ENCODE results near the gene BUB1B.

DNA sequence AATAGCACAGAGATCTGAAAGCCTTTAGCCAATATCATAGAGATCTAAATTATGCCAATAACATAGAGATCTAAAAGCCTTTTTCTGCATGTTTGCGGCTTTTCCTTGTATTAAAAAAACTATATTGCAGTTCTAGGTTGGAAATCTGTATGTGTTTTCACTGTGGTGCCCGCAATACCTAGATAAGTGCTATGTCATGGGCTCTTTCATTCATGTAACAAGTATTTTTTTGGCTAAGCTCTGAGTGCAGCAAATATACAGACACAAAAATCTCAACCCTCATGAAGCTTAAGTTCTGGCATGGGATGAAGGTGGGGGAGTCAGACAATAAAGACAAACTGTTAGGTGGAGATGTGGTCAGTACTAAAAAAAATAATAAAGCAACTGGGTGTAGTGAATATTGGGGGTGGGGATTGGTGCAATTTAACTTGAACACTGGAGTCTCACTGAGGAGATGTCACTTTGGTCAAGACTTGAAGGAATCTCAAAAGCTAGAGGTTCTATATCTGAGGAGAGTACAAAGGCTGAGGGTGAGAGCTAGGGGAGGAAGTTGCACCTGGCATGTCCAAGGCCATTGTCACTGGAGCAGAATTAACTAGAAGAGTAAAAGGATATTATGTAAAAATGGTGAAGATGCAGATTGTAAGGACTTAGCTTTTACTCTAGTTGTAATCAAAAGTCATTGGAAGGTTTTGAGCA, 973 bp downstream of the BUB1B start:
- TF ChIP-seq, protein P1, sequence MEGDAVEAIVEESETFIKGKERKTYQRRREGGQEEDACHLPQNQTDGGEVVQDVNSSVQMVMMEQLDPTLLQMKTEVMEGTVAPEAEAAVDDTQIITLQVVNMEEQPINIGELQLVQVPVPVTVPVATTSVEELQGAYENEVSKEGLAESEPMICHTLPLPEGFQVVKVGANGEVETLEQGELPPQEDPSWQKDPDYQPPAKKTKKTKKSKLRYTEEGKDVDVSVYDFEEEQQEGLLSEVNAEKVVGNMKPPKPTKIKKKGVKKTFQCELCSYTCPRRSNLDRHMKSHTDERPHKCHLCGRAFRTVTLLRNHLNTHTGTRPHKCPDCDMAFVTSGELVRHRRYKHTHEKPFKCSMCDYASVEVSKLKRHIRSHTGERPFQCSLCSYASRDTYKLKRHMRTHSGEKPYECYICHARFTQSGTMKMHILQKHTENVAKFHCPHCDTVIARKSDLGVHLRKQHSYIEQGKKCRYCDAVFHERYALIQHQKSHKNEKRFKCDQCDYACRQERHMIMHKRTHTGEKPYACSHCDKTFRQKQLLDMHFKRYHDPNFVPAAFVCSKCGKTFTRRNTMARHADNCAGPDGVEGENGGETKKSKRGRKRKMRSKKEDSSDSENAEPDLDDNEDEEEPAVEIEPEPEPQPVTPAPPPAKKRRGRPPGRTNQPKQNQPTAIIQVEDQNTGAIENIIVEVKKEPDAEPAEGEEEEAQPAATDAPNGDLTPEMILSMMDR (IDR thresholded peaks at IDR 0.05) = no peak
- TF ChIP-seq POLR2AphosphoS5 (IDR thresholded peaks at IDR 0.05; ENCODE audit: low read depth, low read length) (no peak), SMC3 (IDR thresholded peaks at IDR 0.05; ENCODE audit: low read depth, low read length) (no peak), EP300 (IDR thresholded peaks at IDR 0.05; ENCODE audit: borderline replicate concordance in 1 of 2, low read depth in 1 of 2, low read length in 1 of 2) (no peak), EZH2phosphoT487 (IDR thresholded peaks at IDR 0.05; ENCODE audit: borderline replicate concordance, low read depth) (no peak), SIN3A (IDR thresholded peaks at IDR 0.05; ENCODE audit: borderline replicate concordance, low read depth, low read length) (no peak), RFX5 (IDR thresholded peaks at IDR 0.05; ENCODE audit: low read length) (no peak), TAF1 (IDR thresholded peaks at IDR 0.05; ENCODE audit: borderline replicate concordance, low read depth, low read length) (no peak), TEAD4 (IDR thresholded peaks at IDR 0.05; ENCODE audit: borderline replicate concordance, insufficient read depth) (no peak), FOXM1 (IDR thresholded peaks at IDR 0.05; ENCODE audit: low read depth) (no peak), RAD21 (IDR thresholded peaks at IDR 0.05; ENCODE audit: low read length) (no peak)
- TF ChIP-seq, protein P2, sequence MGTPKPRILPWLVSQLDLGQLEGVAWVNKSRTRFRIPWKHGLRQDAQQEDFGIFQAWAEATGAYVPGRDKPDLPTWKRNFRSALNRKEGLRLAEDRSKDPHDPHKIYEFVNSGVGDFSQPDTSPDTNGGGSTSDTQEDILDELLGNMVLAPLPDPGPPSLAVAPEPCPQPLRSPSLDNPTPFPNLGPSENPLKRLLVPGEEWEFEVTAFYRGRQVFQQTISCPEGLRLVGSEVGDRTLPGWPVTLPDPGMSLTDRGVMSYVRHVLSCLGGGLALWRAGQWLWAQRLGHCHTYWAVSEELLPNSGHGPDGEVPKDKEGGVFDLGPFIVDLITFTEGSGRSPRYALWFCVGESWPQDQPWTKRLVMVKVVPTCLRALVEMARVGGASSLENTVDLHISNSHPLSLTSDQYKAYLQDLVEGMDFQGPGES (IDR thresholded peaks at IDR 0.05; ENCODE audit: low read depth, low read length) = no peak
- TF ChIP-seq, protein P3, sequence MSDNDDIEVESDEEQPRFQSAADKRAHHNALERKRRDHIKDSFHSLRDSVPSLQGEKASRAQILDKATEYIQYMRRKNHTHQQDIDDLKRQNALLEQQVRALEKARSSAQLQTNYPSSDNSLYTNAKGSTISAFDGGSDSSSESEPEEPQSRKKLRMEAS (IDR thresholded peaks at IDR 0.05; ENCODE audit: low read depth) = no peak
